Activated CD8-positive, alpha-beta T cell treated with anti-CD3 and anti-CD28 coated beads, Interleukin-2, amount 10 ng/mL, durations not matched to agents 7 days and 5 days (primary cell): ENCODE measurements around the gene PACSIN1. TPM values are rescaled to one million over a fixed set of nuclear protein-coding genes. Genes with fewer than 3 reads are reported as not detected.
"Not testable (repeated sequence)": the region's sequence is repeated elsewhere in the genome, so short reads cannot be mapped to it uniquely, and the experiment has no call there.

Experiments
- ATAC-seq: fragments of 150-1000 bp; cut with Tn5 transposase; one replicate; pipeline ENCODE4 v1.10.0; 2021; ENCODE audit warnings: moderate library complexity
- CTCF ChIA-PET: fragments of 350-600 bp; sonication (Branson Sonifier 250); formaldehyde crosslinking; loops from one replicate; lab custom pipeline; 2021; ENCODE audit warnings: antibody characterized with exemption; lab: Charles Lee
- POLR2A ChIA-PET: fragments of 350-600 bp; sonication (Branson Sonifier 250); formaldehyde crosslinking; loops from one replicate; lab custom pipeline; 2021; ENCODE audit warnings: antibody characterized with exemption; lab: Charles Lee
- DNase-seq: peaks from one replicate; pipeline ENCODE4 v3.0.0-alpha.2; 2020
- H3K27ac Mint-ChIP-seq: one replicate; pipeline ENCODE4 v1.8.0; 2021; ENCODE audit warnings: mild to moderate bottlenecking, mixed read lengths
- H3K27me3 Mint-ChIP-seq: one replicate; pipeline ENCODE4 v1.8.0; 2021; ENCODE audit warnings: low read depth, mixed read lengths
- H3K36me3 Mint-ChIP-seq: one replicate; pipeline ENCODE4 v1.8.0; 2021; ENCODE audit warnings: low read depth, mixed read lengths
- H3K4me1 Mint-ChIP-seq: one replicate; pipeline ENCODE4 v1.8.0; 2021; ENCODE audit warnings: low read depth, mixed read lengths
- H3K4me3 Mint-ChIP-seq: one replicate; pipeline ENCODE4 v1.8.0; 2021; ENCODE audit warnings: mild to moderate bottlenecking, mixed read lengths
- H3K9me3 Mint-ChIP-seq: one replicate; pipeline ENCODE4 v1.8.0; 2022; ENCODE audit warnings: mixed read lengths; ENCODE audit not compliant: insufficient read depth
- total RNA-seq, 2 experiments: library from RNA; stranded (reverse); gene quantifications; one replicate each; pipeline ENCODE4 v1.2.3, GENCODE V29; 2021

Gene PACSIN1
- total RNA-seq, 2 experiments from 2014 or later = 1.4 to 1.9 TPM

- no peak for DNase-seq
- Mint-ChIP-seq H3K4me1 (no peaks in the 10 kb centered on the region), H3K36me3 (no peaks in the 10 kb centered on the region), H3K9me3 (peaks cover 3% of the 10 kb centered on the region), H3K4me3 (no peak overlapping the region), H3K27me3 (peaks cover 3% of the 10 kb centered on the region), H3K27ac (no peak overlapping the region)
- ChIA-PET POLR2A (no interaction called here), CTCF (interaction anchor here (0.6 to 1.7 kb wide), 2 partner anchors 15 to 135 kb away, joined by 3 to 7 read pairs; no protein-coding TSS in a partner anchor)
- no peak for ATAC-seq
These were observed 8.9 kb downstream of the PACSIN1 start for GRCh38 chr6:34474754-34475153.

DNA sequence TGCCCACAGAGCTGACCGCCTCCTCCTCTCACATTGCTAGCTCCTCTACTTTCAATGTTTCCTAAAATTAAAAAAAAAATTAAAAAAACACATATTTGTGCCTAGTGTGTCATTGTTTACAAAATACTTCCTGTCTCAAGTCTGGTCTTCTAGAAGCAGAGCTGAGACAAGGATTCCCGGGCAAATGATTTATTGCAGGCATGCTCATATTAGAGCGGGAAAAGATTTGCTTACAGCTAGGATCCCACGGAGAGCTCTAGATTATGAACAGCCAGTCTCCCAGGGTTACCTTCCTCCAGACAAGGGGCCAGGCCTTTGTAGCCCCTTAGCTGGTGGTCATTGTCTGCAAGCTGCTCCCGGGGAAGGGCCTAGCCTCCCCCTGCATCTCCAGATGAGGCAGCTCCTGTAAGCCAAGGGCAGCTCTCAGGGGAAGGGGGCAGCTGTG is 9.4 kb downstream of the PACSIN1 start:
- Mint-ChIP-seq H3K4me3 (no peak overlapping the region), H3K36me3 (no peaks in the 10 kb centered on the region), H3K9me3 (peaks cover 3% of the 10 kb centered on the region), H3K27me3 (peaks cover 3% of the 10 kb centered on the region), H3K27ac (no peak overlapping the region), H3K4me1 (no peaks in the 10 kb centered on the region)
- ChIA-PET POLR2A (no interaction called here), CTCF (interaction anchor here (1.0 to 1.7 kb wide), 3 partner anchors 16 to 226 kb away, joined by 3 to 7 read pairs (median 5); no protein-coding TSS in a partner anchor)
- ATAC-seq = no peak
- no peak for DNase-seq

DNA sequence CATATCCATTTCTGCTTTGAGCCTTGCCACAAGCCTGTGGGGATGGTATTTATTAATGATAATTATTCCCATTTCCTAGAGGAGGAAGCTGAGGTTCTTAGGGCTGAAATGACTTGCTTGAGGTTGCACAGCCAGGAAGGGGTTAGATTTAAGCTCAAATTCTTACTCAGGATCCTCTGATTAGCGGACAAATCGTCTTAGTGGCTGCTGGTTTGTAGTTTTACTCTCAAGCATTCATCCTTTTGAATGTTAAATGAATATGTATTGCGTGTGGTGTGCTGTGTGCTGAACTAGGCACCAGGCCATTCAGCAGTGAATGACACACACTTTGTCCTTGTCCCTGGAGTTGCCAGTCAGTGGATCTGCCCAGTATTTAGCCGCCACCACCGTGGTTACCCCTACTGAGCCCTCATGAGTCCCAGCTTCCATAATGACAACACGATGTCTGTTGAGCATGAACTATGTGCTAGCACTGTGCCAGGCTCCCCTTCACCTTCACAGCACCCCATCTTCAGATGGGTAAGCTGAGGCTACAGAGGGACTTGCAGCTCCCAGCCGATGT is 10.0 kb downstream of the PACSIN1 start:
- H3K27me3 Mint-ChIP-seq = peaks cover 3% of the 10 kb centered on the region
- DNase-seq (no peak), ATAC-seq (no peak)
- ChIA-PET POLR2A (no interaction called here), CTCF (interaction anchor here (1.0 to 2.1 kb wide), 4 partner anchors 16 to 226 kb away, joined by 3 to 8 read pairs (median 6); no protein-coding TSS in a partner anchor)
- H3K36me3 Mint-ChIP-seq = no peaks in the 10 kb centered on the region
- no peak overlapping the region for H3K4me3 Mint-ChIP-seq
- no peaks in the 10 kb centered on the region for H3K4me1 Mint-ChIP-seq
- H3K9me3 Mint-ChIP-seq = peaks cover 3% of the 10 kb centered on the region
- H3K27ac Mint-ChIP-seq = no peak overlapping the region

DNA sequence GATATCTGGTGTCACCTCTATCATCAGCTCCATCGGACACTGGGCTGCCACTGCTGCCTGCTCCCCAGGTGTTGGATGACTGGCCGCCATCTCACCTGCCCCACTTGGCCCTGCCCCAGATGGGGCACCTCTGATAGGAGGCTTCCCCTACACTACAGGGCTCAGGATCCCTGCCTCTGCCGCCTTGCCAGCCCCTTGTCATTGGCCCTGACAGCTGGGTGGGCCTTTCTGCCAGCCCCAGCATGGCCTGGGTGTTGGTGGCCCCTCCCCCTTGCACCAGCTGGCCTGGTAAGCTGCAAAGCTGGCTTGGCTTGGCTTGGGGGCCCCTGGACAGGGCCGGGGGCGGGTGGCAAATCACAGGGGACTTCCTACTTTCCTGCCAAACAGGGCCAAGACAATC is 10.6 kb downstream of the PACSIN1 start:
- POLR2A ChIA-PET = no interaction called here
- no peak overlapping the region for H3K27ac Mint-ChIP-seq

GRCh38 chr6:34476921-34477320 is 11.0 kb downstream of the PACSIN1 start:
- Mint-ChIP-seq H3K27me3 (peaks cover 3% of the 10 kb centered on the region), H3K9me3 (peaks cover 3% of the 10 kb centered on the region), H3K27ac (no peak overlapping the region), H3K4me3 (no peak overlapping the region), H3K4me1 (no peaks in the 10 kb centered on the region), H3K36me3 (no peaks in the 10 kb centered on the region)
- CTCF ChIA-PET = interaction anchor here (2.1 kb wide), 1 partner anchor 17 kb away, joined by 8 read pairs; no protein-coding TSS in a partner anchor
- no peak for DNase-seq
- ATAC-seq = no peak
- POLR2A ChIA-PET = no interaction called here

More for the DNA sequence above, 10.6 kb downstream of the PACSIN1 start:
- Mint-ChIP-seq H3K27me3 (peaks cover 3% of the 10 kb centered on the region), H3K9me3 (peaks cover 3% of the 10 kb centered on the region), H3K4me1 (no peaks in the 10 kb centered on the region), H3K36me3 (no peaks in the 10 kb centered on the region), H3K4me3 (no peak overlapping the region)
- DNase-seq = no peak
- no peak for ATAC-seq
- CTCF ChIA-PET = interaction anchor here (1.2 to 2.1 kb wide), 2 partner anchors 17 to 133 kb away, joined by 5 to 8 read pairs; no protein-coding TSS in a partner anchor

- Mint-ChIP-seq H3K27ac (no peak overlapping the region), H3K4me3 (no peak overlapping the region), H3K4me1 (no peaks in the 10 kb centered on the region), H3K27me3 (peaks cover 6% of the 10 kb centered on the region), H3K9me3 (peaks cover 3% of the 10 kb centered on the region), H3K36me3 (no peaks in the 10 kb centered on the region)
- POLR2A ChIA-PET = interaction anchor here (0.6 kb wide), 1 partner anchor 47 kb away, joined by 3 read pairs; no protein-coding TSS in a partner anchor
- no peak for ATAC-seq
- no peak for DNase-seq
- CTCF ChIA-PET = no interaction called here
These were observed 12.9 kb downstream of the PACSIN1 start for GRCh38 chr6:34478796-34479195.

GRCh38 chr6:34483781-34484180 is 17.9 kb downstream of the PACSIN1 start:
- Mint-ChIP-seq H3K27ac (peak overlapping the region; percentile 68), H3K4me1 (peaks cover 37% of the 10 kb centered on the region)
- DNase-seq, H3K36me3 Mint-ChIP-seq, H3K27me3 Mint-ChIP-seq, POLR2A ChIA-PET, H3K4me3 Mint-ChIP-seq, H3K9me3 Mint-ChIP-seq, ATAC-seq: not testable (repeated sequence)
- CTCF ChIA-PET = interaction anchor here (0.6 kb wide), 1 partner anchor 125 kb away, joined by 4 read pairs; no protein-coding TSS in a partner anchor

- no peak overlapping the region for H3K4me3 Mint-ChIP-seq
- DNase-seq (no peak), ATAC-seq (peak; percentile 6)
- peak overlapping the region; percentile 68 for H3K27ac Mint-ChIP-seq
- no peaks in the 10 kb centered on the region for H3K36me3 Mint-ChIP-seq
- H3K4me1 Mint-ChIP-seq = peaks cover 40% of the 10 kb centered on the region
- H3K27me3 Mint-ChIP-seq = peaks cover 2% of the 10 kb centered on the region
- ChIA-PET POLR2A (no interaction called here), CTCF (interaction anchor here (0.6 kb wide), 1 partner anchor 124 kb away, joined by 4 read pairs; no protein-coding TSS in a partner anchor)
- H3K9me3 Mint-ChIP-seq = no peaks in the 10 kb centered on the region
These were observed 18.5 kb downstream of the PACSIN1 start for GRCh38 chr6:34484391-34484790.

GRCh38 chr6:34484899-34485298 is 19.0 kb downstream of the PACSIN1 start:
- peak; percentile 89 for ATAC-seq
- CTCF ChIA-PET = no interaction called here
- Mint-ChIP-seq H3K27me3 (peaks cover 2% of the 10 kb centered on the region), H3K4me1 (peaks cover 44% of the 10 kb centered on the region), H3K36me3 (no peaks in the 10 kb centered on the region), H3K9me3 (no peaks in the 10 kb centered on the region), H3K27ac (peak overlapping the region; percentile 86), H3K4me3 (peak overlapping the region; percentile 50)
- POLR2A ChIA-PET = no interaction called here
- DNase-seq = peak; percentile 80

- H3K27me3 Mint-ChIP-seq = peaks cover 2% of the 10 kb centered on the region
- H3K4me3 Mint-ChIP-seq = peak overlapping the region; percentile 36
- H3K27ac Mint-ChIP-seq = peak overlapping the region; percentile 86
- CTCF ChIA-PET = no interaction called here
- POLR2A ChIA-PET = no interaction called here
- DNase-seq (no peak), ATAC-seq (no peak)
- H3K4me1 Mint-ChIP-seq = peaks cover 44% of the 10 kb centered on the region
- no peaks in the 10 kb centered on the region for H3K36me3 Mint-ChIP-seq
- no peaks in the 10 kb centered on the region for H3K9me3 Mint-ChIP-seq
These were observed 19.6 kb downstream of the PACSIN1 start for GRCh38 chr6:34485321-34486060.

- H3K4me3 Mint-ChIP-seq = peak overlapping the region; percentile 36
- POLR2A ChIA-PET = no interaction called here
- no peaks in the 10 kb centered on the region for H3K36me3 Mint-ChIP-seq
- H3K27me3 Mint-ChIP-seq = peaks cover 2% of the 10 kb centered on the region
- DNase-seq (no peak), ATAC-seq (no peak)
- no peaks in the 10 kb centered on the region for H3K9me3 Mint-ChIP-seq
- peak overlapping the region; percentile 86 for H3K27ac Mint-ChIP-seq
- H3K4me1 Mint-ChIP-seq = peaks cover 44% of the 10 kb centered on the region
- CTCF ChIA-PET = interaction anchor here (0.8 kb wide), 1 partner anchor 26 kb away, joined by 3 read pairs; no protein-coding TSS in a partner anchor
These were observed 20.3 kb downstream of the PACSIN1 start for GRCh38 chr6:34486106-34486740.
